Lung (tissue), 12 donors: Measurements from ENCODE around the gene ST8SIA4. TPM values are rescaled to one million over a fixed set of nuclear protein-coding genes. Genes with fewer than 3 reads are reported as not detected.

Source experiments
- ATAC-seq: fragments of 200-7000 bp; cut with Tn5 transposase; one replicate; pipeline ENCODE4 v1.9.1; 2020; ENCODE audit warnings: moderate number of reproducible peaks; ENCODE audit not compliant: insufficient read depth, low FRiP score
- DNase-seq, 3 donors: peaks; one replicate each; pipeline ENCODE4 v3.0.0-alpha.2; 2013 to 2017
- H3K27ac ChIP-seq, 2 donors: one replicate each; pipeline ENCODE4 v1.5.1; 2013; ENCODE audit warnings: mild to moderate bottlenecking in 2 of 2, moderate library complexity in 2 of 2, control low read depth in 1 of 2, inconsistent platforms in 1 of 2, low read depth in 1 of 2, low read length in 1 of 2
- H3K27me3 ChIP-seq, 3 donors: one replicate each; pipeline ENCODE4 v1.5.1; 2013; ENCODE audit warnings: low read length in 2 of 3; ENCODE audit not compliant: control insufficient read depth in 3 of 3, insufficient read depth in 3 of 3
- H3K36me3 ChIP-seq, 4 donors: one replicate each; pipeline ENCODE4 v1.5.1; 2013; ENCODE audit warnings: low read length in 4 of 4, mild to moderate bottlenecking in 1 of 4, moderate library complexity in 1 of 4; ENCODE audit not compliant: control insufficient read depth in 4 of 4, insufficient read depth in 4 of 4
- H3K4me1 ChIP-seq, 5 donors: one replicate each; pipeline ENCODE4 v1.5.1; 2013; ENCODE audit warnings: low read length in 5 of 5, mild to moderate bottlenecking in 2 of 5, moderate library complexity in 1 of 5; ENCODE audit not compliant: control insufficient read depth in 5 of 5, insufficient read depth in 5 of 5
- H3K4me3 ChIP-seq: one replicate; pipeline ENCODE4 v1.5.1; 2013; ENCODE audit warnings: mild to moderate bottlenecking, control low read depth, moderate library complexity
- H3K9ac ChIP-seq, 2 donors: one replicate each; pipeline ENCODE4 v1.5.1; 2013; ENCODE audit warnings: low read length in 2 of 2, control low read depth in 1 of 2; ENCODE audit not compliant: insufficient read depth in 1 of 2
- H3K9me3 ChIP-seq, 4 donors: one replicate each; pipeline ENCODE4 v1.5.1; 2013; ENCODE audit warnings: low read length in 3 of 4, mild to moderate bottlenecking in 1 of 4, moderate library complexity in 1 of 4; ENCODE audit not compliant: control insufficient read depth in 4 of 4, insufficient read depth in 3 of 4
- CTCF ChIP-seq: IDR thresholded peaks from 2 replicates; pipeline ENCODE4 v1.5.1; 2012; ENCODE audit warnings: mild to moderate bottlenecking; ENCODE audit errors: control extremely low read depth, extremely low read depth
- WGBS, 2 donors: extraction: QIAGEN DNeasy Blood & Tissue Kit; methylation state at CpG; one replicate each; pipeline ENCODE4 v1.1.7; 2013; 5-methylcytosine and 5-hydroxymethylcytosine counted together
- polyA plus RNA-seq, 2 donors: library from polyadenylated mRNA; stranded (reverse); fragments of 200-250 nt; gene quantifications; one replicate each; pipeline ENCODE4 v1.2.1, GENCODE V29; 2013
- total RNA-seq, 2 donors: library from RNA; depleted of rRNA in 1 of 2; stranded (reverse); fragments of >200 nt in 1 of 2; gene quantifications; one replicate each; pipeline ENCODE4 v1.2.1, GENCODE V29; 2014 to 2021
- donor health status: control.
- donor health status: control.
- donor health status: Bipolar disorder and iron deficiency.
- donor health status: healthy.
- donor health status: DM: yes; HTN: yes; CAD: no.

The ST8SIA4 gene
- total and polyA plus RNA-seq, 4 donors, result 4.2 to 22.1 (median 14.2) TPM

DNA sequence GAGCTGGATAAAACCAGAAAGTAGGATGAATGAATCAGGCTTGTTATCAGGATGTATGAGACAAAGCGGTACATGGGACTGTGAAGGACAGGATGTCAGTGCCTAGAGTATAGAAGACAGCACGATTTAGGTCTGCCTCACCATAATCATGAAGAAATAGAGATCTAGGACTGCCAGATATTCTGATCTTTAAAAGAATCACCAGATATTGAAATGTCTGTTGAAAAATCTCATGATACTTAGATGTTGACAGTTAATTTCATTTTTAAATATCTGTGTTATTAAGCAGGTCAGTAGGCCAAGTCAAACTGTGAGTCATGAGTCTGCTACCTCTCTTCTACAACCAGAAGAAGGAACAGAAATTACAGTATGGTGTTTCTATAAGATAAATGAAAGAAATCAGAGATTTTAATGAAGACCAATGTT lies 65.0 kb downstream of the ST8SIA4 start:
- no peaks in the 10 kb centered on the region for H3K36me3 ChIP-seq
- H3K4me3 ChIP-seq, result no peak overlapping the region
- H3K27ac ChIP-seq, result no peak overlapping the region
- no peak overlapping the region for H3K9ac ChIP-seq
- DNase-seq (no peak), ATAC-seq (no peak)
- TF ChIP-seq CTCF, result no peak
- 75 to 80% methylated on average over 2 of the region's 2 CpGs for WGBS, 2 donors
- peaks cover 0 to 8% (median 0%) of the 10 kb centered on the region in 5 donors for H3K4me1 ChIP-seq
- H3K27me3 ChIP-seq, result no peaks in the 10 kb centered on the region
- H3K9me3 ChIP-seq, result no peaks in the 10 kb centered on the region

DNA sequence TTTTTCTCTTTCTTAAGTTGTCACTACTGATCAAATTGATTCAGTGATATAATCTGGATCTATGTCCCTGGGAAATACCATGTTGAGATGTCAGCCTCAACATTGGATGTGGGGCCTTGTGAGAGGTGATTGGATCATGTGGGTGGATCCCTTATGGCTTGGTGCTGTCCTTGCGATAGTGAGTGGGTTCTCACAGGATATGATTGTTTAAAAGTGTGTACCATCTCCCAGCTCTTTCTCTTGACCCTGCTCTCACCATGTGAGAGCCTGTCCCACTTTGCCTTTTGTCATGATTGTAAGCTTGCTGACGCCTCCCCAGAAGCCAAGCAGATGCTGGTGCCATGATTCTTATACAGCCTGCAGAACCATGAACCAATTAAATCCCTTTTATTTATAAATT lies 68.6 kb downstream of the ST8SIA4 start:
- 94% methylated on average over 2 of the region's 2 CpGs for WGBS, 2 donors

DNA sequence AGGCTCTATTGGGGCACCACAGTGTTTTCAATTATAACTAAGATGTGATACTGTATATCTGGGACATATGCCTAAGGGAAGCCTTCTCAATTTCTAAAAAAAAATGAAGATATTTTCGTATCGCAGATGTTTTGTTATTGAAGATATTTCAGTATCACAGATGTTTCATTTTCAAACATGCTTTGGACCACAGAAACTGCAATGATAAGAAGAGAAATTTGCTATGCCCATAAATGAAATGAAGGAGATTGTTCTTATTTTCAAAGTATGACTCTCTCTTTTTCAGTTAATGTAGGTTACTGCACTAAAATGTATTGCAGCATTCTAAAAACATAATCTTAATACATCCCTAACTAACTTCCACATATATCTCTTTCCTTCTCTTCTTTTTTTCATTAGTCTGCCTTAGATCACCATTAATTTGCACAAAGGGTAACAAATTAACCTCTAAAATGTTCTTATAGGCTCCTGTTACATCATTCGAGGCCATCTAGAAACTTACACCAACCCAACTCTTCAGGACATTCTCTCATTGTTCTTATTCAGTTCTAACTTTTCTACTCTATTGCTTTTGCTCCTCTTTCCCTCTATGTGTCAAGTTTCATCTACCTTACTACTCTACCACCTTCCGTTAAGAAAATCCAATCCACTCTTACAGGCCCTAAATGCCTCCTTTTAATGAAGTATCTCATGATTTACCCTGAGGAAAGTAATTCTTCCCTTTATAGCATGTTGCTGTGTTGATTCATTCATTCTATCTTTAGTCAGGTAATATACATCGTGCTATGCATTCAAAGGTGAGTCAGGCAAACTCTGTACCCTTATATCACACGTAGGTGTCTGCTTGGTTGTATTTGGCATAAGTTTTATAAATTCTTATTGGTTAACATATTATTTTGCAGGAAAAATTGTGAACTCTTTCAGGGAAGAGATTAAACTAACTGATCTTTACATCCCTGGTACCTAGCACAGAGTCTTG lies 70.5 kb downstream of the ST8SIA4 start:
- Histone ChIP-seq H3K27ac (no peak overlapping the region), H3K9me3 (no peaks in the 10 kb centered on the region), H3K9ac (no peak overlapping the region), H3K4me3 (no peak overlapping the region), H3K36me3 (no peaks in the 10 kb centered on the region), H3K4me1 (peaks cover 0 to 10% (median 2%) of the 10 kb centered on the region in 5 donors), H3K27me3 (no peaks in the 10 kb centered on the region)
- 94 to 98% methylated on average over 6 of the region's 6 CpGs for WGBS, 2 donors
- DNase-seq, result no peak
- ATAC-seq, result no peak
- TF ChIP-seq CTCF, result no peak

More for the DNA sequence above, 68.6 kb downstream of the ST8SIA4 start:
- TF ChIP-seq CTCF, result no peak
- Histone ChIP-seq H3K27ac (no peak overlapping the region), H3K36me3 (no peaks in the 10 kb centered on the region), H3K4me1 (peaks cover 0 to 8% (median 0%) of the 10 kb centered on the region in 5 donors), H3K27me3 (no peaks in the 10 kb centered on the region), H3K9ac (no peak overlapping the region), H3K9me3 (no peaks in the 10 kb centered on the region), H3K4me3 (no peak overlapping the region)
- DNase-seq (no peak), ATAC-seq (no peak)
